Effector memory CD8-positive, alpha-beta T cell (primary cell): ENCODE results near the gene ARHGAP15.

Experiments
- ATAC-seq: fragments of 150-1000 bp; cut with Tn5 transposase; replicated peaks from 2 replicates; pipeline ENCODE4 v1.10.0; 2021; ENCODE audit warnings: mild to moderate bottlenecking, moderate library complexity
- DNase-seq, 3 experiments: peaks; one replicate each; pipeline ENCODE4 v3.0.0; 2021
- H3K27ac Mint-ChIP-seq, 2 donors: one replicate each; pipeline ENCODE4 v1.8.0; 2022; ENCODE audit warnings: mild to moderate bottlenecking in 2 of 2, mixed read lengths in 2 of 2, moderate library complexity in 2 of 2
- H3K27me3 Mint-ChIP-seq, 2 donors: one replicate each; pipeline ENCODE4 v1.8.0; 2022; ENCODE audit warnings: mixed read lengths in 2 of 2
- H3K36me3 Mint-ChIP-seq: one replicate; pipeline ENCODE4 v1.8.0; 2022; ENCODE audit warnings: mild to moderate bottlenecking, moderate library complexity, mixed read lengths; ENCODE audit not compliant: insufficient read depth
- H3K4me1 Mint-ChIP-seq, 2 donors: one replicate each; pipeline ENCODE4 v1.8.0; 2022; ENCODE audit warnings: low read depth in 2 of 2, mixed read lengths in 2 of 2
- H3K4me3 Mint-ChIP-seq, 2 donors: one replicate each; pipeline ENCODE4 v1.8.0; 2022; ENCODE audit warnings: mild to moderate bottlenecking in 2 of 2, mixed read lengths in 2 of 2, moderate library complexity in 2 of 2
- H3K9me3 Mint-ChIP-seq, 2 donors: one replicate each; pipeline ENCODE4 v1.8.0; 2022; ENCODE audit warnings: mixed read lengths in 2 of 2

ARHGAP15 gene

DNA sequence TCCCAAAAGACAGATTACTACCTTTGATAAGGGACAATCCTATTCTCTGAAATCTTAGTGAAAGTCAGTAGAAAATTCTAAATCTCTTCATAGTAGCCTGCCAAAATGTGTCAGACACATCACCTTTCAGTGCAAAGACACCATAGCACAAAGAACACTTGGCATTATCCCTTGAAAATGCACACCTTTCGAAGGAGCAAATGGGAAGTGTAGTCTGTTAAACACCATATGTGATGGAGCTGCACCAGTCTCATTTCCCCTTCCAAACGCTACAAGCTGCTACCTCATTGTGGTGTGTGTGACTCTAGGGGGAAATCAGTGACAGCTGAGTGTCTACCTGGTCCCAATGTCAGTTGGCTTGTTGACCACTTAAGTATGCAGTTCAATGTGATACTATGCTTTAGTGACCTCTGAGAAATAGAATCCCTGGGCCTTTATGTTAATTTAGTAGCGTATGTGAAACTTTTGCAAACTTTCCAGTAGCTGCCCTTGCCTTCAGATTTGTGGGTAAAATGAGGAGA is 551.7 kb downstream of the ARHGAP15 start:
- Mint-ChIP-seq H3K27ac (peak overlapping the region in 1 of 2 donors; percentile 18), H3K9me3 (no peaks in the 10 kb centered on the region), H3K27me3 (no peaks in the 10 kb centered on the region), H3K4me3 (no peak overlapping the region), H3K4me1 (peaks cover 17 to 21% of the 10 kb centered on the region in 2 donors), H3K36me3 (peaks cover 18% of the 10 kb centered on the region)
- DNase-seq (no peak), ATAC-seq (no peak)

- Mint-ChIP-seq H3K27me3 (no peaks in the 10 kb centered on the region), H3K4me1 (peaks cover 14 to 18% of the 10 kb centered on the region in 2 donors), H3K4me3 (no peak overlapping the region), H3K36me3 (peaks cover 16% of the 10 kb centered on the region), H3K27ac (peak overlapping the region in 1 of 2 donors; percentile 26), H3K9me3 (no peaks in the 10 kb centered on the region)
- ATAC-seq (no peak), DNase-seq (no peak)
These were observed 553.3 kb downstream of the ARHGAP15 start for GRCh38 chr2:143682436-143683055.

DNA sequence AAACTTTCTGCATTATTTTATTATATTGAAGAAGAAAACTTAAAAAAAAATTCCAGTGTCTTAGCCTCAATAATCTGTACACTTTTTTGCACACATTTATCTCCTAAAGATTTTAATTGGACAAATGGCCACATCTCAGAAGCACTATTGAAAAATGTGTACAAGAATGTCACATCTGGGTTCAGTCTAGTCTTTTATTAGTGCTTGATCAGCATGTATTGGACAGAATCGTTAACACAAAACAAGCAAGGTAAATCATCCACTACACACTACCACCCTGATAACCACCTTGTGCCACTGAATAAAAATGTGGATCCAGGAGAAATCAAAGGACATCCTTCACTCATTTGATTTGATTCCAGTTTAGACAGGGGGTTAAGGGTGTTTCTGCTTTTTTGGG is 554.8 kb downstream of the ARHGAP15 start:
- DNase-seq (no peak), ATAC-seq (no peak)
- Mint-ChIP-seq H3K27me3 (no peaks in the 10 kb centered on the region), H3K4me3 (no peak overlapping the region), H3K9me3 (no peaks in the 10 kb centered on the region), H3K27ac (no peak overlapping the region), H3K4me1 (peaks cover 13 to 24% of the 10 kb centered on the region in 2 donors), H3K36me3 (peaks cover 11% of the 10 kb centered on the region)

DNA sequence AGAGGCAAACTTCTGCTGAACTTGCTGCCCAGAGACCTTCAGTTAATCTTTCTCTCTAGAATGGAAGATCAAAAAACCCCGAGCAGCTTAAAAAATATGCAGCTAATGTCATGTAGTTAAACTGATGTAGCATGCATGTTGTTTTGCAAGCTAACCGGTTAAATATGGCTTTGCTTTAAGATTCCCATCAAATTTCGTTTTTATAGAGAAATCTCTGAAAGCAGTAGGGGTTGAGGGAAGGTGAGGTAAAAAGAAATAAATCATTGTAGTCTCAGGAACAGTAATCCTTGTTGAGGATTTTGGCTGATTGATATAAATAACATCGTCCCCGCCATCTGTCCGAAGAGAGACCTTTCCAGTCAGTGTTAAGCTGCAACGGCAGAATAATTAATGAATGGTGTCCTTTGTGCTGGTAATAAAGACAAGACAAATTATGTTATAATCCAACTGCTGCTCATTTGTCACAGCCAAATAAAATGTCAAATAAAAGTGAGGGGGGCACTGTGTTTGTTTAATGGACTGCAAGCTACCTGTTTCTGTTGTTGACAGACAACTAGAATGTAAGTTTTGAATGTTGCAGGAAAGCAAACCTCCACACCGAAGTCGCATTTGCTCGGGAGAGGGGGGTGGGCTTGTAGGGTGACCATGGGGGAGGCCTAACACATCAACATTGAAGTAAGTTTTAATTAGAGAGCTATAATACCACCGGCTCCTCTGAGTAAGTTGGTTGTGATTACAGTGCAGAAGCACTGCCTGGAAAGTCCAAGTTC is 555.5 kb downstream of the ARHGAP15 start:
- Mint-ChIP-seq H3K9me3 (no peaks in the 10 kb centered on the region), H3K36me3 (peaks cover 4% of the 10 kb centered on the region)

DNA sequence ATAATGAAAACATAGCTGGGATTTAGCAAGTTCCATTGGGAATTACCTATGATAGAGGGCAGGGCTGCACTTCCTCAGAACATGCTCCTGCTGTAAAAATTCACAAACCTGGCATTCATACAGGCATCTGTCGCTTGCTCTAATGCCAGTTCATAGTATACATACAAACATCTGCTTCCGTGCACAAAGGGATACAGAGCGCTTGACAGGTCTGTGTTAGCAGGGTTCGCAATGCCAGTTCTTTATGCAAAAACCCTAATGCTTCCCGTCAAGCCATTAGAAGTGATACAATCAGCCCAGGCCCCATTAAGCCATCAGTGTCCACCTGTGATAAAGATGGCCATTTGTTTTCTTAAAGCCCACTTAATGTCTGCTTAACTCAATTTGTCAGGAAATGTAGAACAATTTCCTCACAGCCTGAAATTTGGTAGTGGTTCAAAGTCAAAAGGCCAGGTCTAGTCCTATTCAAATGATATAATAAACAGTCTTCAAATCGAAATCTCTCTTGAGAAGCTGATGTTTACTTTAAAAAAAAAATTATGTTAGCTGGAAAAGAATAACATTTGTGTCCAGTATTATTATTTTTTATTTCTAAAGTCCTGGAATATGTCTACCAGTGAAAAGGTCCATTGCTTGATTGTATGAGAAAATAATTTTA is 556.3 kb downstream of the ARHGAP15 start:
- H3K36me3 Mint-ChIP-seq, result peaks cover 3% of the 10 kb centered on the region
- no peak overlapping the region for H3K4me3 Mint-ChIP-seq
- ATAC-seq (no peak), DNase-seq (no peak)
- no peaks in the 10 kb centered on the region for H3K9me3 Mint-ChIP-seq
- peaks cover 19 to 27% of the 10 kb centered on the region in 2 donors for H3K4me1 Mint-ChIP-seq
- no peaks in the 10 kb centered on the region for H3K27me3 Mint-ChIP-seq
- no peak overlapping the region for H3K27ac Mint-ChIP-seq

More for the DNA sequence above, 555.5 kb downstream of the ARHGAP15 start:
- H3K27ac Mint-ChIP-seq, result no peak overlapping the region
- H3K4me3 Mint-ChIP-seq, result no peak overlapping the region
- ATAC-seq, result no peak
- no peaks in the 10 kb centered on the region for H3K27me3 Mint-ChIP-seq
- H3K4me1 Mint-ChIP-seq, result peaks cover 19 to 25% of the 10 kb centered on the region in 2 donors
- no peak for DNase-seq

DNA sequence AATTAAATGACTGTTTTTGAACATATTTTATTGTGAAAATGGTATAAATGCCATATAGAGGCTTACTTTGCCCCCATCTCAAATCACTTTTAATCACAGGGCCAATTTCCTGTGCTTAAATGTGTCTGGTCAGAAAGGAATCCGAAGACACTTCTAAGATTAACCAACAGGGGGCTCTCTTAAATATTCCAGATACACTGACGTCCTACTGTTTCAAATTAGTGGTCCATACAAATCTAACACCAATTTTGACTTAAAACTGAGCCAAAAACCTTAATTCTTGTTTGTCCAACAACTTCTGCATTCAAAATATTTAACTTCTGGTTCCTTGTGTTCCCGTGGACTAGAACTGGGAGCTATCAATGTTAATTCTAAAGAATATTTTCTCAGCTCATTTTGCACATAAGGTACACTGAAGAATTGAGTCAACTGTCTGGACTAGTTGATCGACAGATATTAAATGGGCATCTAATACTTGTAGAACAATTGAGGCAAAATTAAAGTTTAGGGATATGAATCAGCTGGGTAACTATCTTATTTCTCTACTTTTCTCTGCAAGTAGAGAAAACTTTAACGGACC is 557.5 kb downstream of the ARHGAP15 start:
- ATAC-seq (peak; percentile 36), DNase-seq (no peak)
- Mint-ChIP-seq H3K27ac (peak overlapping the region in 1 of 2 donors; percentile 22), H3K9me3 (no peaks in the 10 kb centered on the region), H3K4me1 (peaks cover 23 to 36% of the 10 kb centered on the region in 2 donors), H3K27me3 (no peaks in the 10 kb centered on the region), H3K36me3 (peaks cover 7% of the 10 kb centered on the region), H3K4me3 (no peak overlapping the region)

DNA sequence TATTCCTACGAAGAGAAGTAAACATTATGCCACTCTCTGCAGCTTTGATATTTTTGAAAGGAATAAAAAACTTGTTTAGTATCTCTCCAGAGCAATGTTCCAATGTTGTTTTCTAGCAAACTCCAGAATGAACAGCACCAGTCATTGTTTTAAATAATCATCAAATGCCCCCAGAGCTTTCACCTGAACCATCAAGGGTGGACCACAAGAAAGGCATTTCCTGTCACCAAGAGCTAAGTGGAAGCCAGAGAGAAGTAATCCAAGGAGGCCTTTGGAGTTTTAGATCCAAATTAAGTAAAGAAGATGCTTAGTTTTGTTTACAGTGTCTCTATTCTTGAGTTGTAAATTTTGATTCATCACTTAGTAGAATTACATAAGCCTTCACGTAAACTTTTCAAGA is 559.0 kb downstream of the ARHGAP15 start:
- H3K36me3 Mint-ChIP-seq, result peaks cover 4% of the 10 kb centered on the region
- peaks cover 24 to 41% of the 10 kb centered on the region in 2 donors for H3K4me1 Mint-ChIP-seq
- no peak for ATAC-seq

DNA sequence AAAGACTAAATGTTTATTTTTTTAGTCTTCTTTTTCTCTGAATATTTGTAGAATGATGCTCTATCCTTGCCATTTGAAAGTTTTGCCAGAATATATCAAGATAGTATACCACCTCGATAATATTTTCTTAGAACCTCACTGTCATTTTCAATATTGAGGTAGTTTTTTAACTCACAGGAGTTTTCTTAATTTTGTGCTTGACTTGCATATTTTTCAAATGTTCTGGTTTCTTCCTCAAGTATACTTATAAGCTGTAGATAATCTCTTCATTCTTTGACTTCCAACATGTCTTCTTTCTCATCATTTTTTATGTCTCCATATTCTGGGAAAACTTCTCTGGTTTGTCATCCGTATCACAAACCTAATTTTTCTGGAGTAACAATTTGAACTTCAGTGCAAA is 559.6 kb downstream of the ARHGAP15 start:
- peak overlapping the region in 1 of 2 donors; percentile 6 for H3K27ac Mint-ChIP-seq
- H3K4me1 Mint-ChIP-seq, result peaks cover 24 to 44% of the 10 kb centered on the region in 2 donors
- ATAC-seq, result no peak
- H3K9me3 Mint-ChIP-seq, result no peaks in the 10 kb centered on the region
- peaks cover 4% of the 10 kb centered on the region for H3K36me3 Mint-ChIP-seq
- no peaks in the 10 kb centered on the region for H3K27me3 Mint-ChIP-seq
- no peak overlapping the region for H3K4me3 Mint-ChIP-seq
- no peak for DNase-seq

More for the DNA sequence above, 559.0 kb downstream of the ARHGAP15 start:
- Mint-ChIP-seq H3K27me3 (no peaks in the 10 kb centered on the region), H3K4me3 (no peak overlapping the region), H3K27ac (peak overlapping the region in 1 of 2 donors; percentile 6), H3K9me3 (no peaks in the 10 kb centered on the region)
- no peak for DNase-seq

DNA sequence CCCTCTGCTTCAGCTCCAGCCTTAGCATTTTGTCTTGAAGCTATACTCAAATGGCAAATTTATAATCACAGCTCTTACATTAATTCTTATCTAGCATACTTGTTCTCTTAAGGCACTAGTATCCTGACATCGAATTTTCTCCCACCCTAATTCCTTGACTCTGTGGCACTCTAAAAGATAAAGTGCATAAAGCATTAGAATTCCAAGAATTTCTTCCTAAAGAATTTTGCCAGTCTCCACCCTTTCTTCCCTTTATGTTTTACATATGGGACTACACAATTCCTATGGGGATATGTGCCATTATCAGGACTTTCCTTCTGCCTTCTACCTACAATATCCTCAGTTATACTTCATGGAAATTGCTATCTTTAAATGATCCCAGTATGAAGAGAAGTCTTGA is 560.3 kb downstream of the ARHGAP15 start:
- Mint-ChIP-seq H3K36me3 (peaks cover 4% of the 10 kb centered on the region), H3K27me3 (no peaks in the 10 kb centered on the region), H3K27ac (peak overlapping the region in 1 of 2 donors; percentile 6), H3K9me3 (no peaks in the 10 kb centered on the region), H3K4me3 (no peak overlapping the region), H3K4me1 (peaks cover 24 to 50% of the 10 kb centered on the region in 2 donors)
- ATAC-seq, result no peak
- DNase-seq, result no peak

- H3K27ac Mint-ChIP-seq, result no peak overlapping the region
- DNase-seq, result no peak
- peaks cover 26 to 50% of the 10 kb centered on the region in 2 donors for H3K4me1 Mint-ChIP-seq
- peaks cover 4% of the 10 kb centered on the region for H3K36me3 Mint-ChIP-seq
- H3K9me3 Mint-ChIP-seq, result no peaks in the 10 kb centered on the region
- no peaks in the 10 kb centered on the region for H3K27me3 Mint-ChIP-seq
- H3K4me3 Mint-ChIP-seq, result no peak overlapping the region
- no peak for ATAC-seq
These were observed 561.0 kb downstream of the ARHGAP15 start for GRCh38 chr2:143690235-143690634.

GRCh38 chr2:143691121-143691520 is 561.9 kb downstream of the ARHGAP15 start:
- H3K36me3 Mint-ChIP-seq, result peaks cover 4% of the 10 kb centered on the region
- peak overlapping the region in 1 of 2 donors; percentile 12 for H3K27ac Mint-ChIP-seq
- peak overlapping the region in 1 of 2 donors; percentile 26 for H3K4me3 Mint-ChIP-seq
- ATAC-seq (no peak), DNase-seq (no peak)
- peaks cover 28 to 50% of the 10 kb centered on the region in 2 donors for H3K4me1 Mint-ChIP-seq
- H3K27me3 Mint-ChIP-seq, result no peaks in the 10 kb centered on the region
- H3K9me3 Mint-ChIP-seq, result no peaks in the 10 kb centered on the region

DNA sequence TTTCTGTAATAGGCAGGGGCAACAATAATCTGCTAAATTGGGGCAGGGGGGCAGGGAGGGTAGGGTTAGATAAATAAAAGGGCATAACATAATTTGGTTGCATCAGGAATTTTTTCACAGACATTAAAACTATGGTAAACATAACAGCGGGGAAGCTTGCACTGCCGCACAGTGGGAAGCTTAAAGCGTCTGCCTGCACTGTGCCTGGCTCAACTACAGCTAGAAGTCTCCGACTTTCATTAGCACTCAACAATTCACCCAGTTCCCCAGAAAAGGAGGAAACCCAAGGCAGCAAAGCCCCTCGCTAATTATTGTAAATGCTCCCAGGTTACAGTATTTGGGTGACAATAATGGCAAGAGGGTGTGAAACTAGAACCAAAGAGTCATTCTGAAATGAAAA is 562.9 kb downstream of the ARHGAP15 start:
- Mint-ChIP-seq H3K4me3 (no peak overlapping the region), H3K27ac (no peak overlapping the region), H3K9me3 (no peaks in the 10 kb centered on the region), H3K4me1 (peaks cover 23 to 50% of the 10 kb centered on the region in 2 donors), H3K27me3 (no peaks in the 10 kb centered on the region), H3K36me3 (peaks cover 4% of the 10 kb centered on the region)
- ATAC-seq, result no peak
- DNase-seq, result no peak

GRCh38 chr2:143692967-143693366 is 563.7 kb downstream of the ARHGAP15 start:
- Mint-ChIP-seq H3K27ac (no peak overlapping the region), H3K4me3 (no peak overlapping the region), H3K27me3 (no peaks in the 10 kb centered on the region), H3K36me3 (peaks cover 4% of the 10 kb centered on the region), H3K4me1 (peaks cover 27 to 50% of the 10 kb centered on the region in 2 donors), H3K9me3 (no peaks in the 10 kb centered on the region)
- DNase-seq (no peak), ATAC-seq (no peak)
